ENCODE data around the gene PTGES.

Gene PTGES

GRCh38 chr9:129740666-129741464 is 12.0 kb downstream of the PTGES start:
- no peak for DNase-seq

DNA sequence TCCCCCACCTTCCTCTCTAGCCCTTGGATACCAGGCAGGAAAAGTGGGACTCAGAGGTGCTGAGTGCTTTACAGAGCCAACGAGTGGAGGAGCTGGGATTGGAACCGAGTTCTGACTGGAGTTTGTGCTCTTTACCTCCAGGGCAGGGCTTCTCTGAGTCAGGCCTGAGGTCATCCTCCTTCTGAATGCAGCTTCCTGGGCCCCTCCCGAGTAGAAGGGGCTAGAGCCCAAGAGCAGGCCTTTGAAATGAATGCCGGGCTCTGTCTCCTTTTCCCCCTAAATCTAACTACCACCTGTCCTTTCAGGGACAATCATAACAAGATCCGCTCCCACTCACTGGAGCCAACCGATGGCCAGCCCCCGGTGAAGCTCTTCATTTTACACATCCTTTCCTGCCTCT is 12.7 kb downstream of the PTGES start:
- no peak for DNase-seq

DNA sequence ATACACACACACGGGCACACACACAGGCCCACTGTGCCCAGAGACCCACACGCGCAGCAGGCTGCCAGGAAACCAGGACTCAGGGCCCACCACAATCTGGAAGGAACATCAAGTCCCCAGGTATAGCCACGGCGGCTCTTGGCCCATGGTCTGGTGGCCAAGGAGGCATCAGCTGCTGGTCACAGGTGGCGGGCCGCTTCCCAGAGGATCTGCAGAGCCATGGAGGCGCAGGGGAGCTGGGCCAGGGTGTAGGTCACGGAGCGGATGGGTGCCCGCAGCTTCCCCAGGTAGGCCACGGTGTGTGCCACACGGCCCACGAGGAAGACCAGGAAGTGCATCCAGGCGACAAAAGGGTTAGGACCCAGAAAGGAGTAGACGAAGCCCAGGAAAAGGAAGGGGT is 13.4 kb downstream of the PTGES start:
- DNase-seq: no peak

DNA sequence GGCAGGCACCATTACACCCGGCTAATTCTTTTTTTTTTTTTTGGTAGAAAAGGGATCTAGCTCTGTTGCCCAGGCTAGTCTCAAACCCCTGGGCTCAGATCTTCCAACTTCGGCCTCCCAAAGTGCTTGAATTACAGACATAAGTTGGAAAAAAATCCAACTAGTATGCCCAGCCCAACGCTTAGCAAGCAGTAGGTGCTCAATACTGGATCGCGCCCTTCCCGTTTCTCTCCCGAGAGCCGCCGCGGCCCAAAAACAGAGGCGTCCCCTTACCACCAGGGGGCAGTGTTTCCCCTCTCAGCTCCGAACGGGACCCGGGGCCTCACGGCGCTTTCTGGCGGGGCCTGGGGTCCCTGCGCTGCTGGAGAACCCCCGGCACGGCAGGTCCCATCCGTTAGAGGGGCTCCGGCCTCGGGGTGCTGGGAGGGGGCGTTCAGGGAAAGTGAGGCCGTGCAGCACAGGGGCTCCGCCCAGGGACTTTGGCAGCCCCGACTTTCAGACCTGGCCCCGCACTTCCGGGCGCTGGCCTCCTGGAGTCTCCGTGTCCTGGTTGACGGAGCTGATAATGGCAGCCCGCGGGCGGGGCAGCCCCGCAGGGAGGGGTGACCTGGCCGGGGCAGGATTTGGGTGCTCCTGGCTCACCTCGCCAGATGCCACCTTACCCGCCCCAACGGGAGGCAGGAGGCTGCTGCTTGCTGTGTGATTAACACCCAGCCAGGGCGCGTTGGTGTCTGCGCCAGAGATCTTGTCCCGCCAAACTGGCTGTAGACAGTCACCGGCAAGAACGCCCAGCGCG is 15.2 kb downstream of the PTGES start:
- peak; percentile 86 for DNase-seq

DNA sequence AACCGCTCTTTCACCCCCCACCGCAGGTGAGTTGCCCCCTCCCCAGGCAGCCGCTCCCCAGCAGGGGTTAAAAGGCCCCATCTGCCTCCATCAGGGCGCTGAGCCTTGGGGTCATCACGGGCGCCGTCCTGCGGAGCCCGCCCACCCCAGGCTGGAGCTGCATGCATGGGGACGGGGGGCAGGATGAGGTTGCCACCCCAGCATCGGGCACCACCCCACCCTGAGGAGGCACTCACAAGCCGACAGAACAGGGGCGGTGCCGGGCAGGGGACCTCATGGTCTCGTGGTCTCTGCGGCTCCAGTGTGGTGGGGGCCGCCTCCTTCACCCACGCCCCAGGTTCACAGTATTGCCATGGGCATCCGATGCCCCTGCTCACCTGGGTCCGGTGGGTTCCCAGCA is 16.5 kb downstream of the PTGES start:
- DNase-seq: no peak

DNA sequence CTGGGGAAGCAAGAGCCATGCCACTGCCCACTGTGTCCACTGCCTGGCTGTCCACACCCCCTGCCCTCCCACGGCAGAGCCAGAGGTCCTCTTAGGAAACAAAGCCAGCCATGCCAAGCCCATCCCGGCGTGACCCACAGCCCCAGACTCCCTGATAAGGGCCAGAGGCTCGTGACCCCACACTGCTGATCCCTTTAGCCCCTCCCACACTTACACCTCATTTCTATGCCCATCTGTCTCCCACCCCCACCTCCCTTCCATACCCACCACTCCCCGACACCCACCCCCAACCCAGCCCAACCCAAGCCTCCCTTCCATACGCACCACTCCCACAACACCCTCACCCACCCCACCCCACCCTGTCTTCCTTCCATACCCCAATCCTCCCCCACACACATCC is 17.3 kb downstream of the PTGES start:
- DNase-seq: no peak

GRCh38 chr9:129733632-129733953 is 19.2 kb downstream of the PTGES start:
- no peak for DNase-seq

DNA sequence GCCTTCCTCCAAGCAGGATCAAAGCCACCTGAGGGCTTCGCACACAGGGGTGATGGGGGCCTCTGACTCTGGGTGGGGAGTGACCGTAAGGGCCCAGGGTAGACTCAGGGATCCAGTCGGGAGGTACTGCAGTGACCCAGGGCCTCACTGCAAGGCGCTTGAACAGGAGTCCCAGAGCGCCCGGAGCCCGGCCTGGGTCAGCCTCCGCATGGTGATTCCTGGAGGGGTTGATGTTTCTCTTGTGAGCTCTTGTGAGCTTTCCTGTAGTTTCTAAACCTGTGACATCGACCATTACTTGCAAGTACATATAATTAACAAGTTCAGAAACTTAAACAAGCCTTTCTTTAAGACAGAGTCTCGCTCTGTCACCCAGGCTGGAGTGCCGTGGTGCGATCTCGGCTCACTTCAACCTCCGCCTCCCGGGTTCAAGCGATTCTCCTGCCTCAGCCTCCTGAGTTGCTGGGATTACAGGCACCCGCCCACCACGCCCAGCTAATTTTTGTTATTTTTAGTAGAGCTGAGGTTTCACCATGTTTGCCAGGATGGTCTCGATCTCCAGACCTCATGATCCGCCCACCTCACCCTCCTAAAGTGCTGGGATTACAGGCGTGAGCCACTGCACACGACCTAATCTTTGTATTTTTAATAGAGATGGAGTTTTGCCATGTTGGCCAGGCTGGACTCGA is 19.8 kb downstream of the PTGES start:
- DNase-seq: no peak

- no peak for DNase-seq
Measured at GRCh38 chr9:129732100-129732499, 20.7 kb downstream of the PTGES start.

GRCh38 chr9:129731477-129732085 is 21.3 kb downstream of the PTGES start:
- no peak for DNase-seq

GRCh38 chr9:129728744-129729143 is 24.1 kb downstream of the PTGES start:
- no peak for DNase-seq

GRCh38 chr9:129726322-129727160 is 26.3 kb downstream of the PTGES start:
- DNase-seq: peak; percentile 56

- DNase-seq: no peak
Measured at GRCh38 chr9:129725795-129726251, 27.0 kb downstream of the PTGES start.

DNA sequence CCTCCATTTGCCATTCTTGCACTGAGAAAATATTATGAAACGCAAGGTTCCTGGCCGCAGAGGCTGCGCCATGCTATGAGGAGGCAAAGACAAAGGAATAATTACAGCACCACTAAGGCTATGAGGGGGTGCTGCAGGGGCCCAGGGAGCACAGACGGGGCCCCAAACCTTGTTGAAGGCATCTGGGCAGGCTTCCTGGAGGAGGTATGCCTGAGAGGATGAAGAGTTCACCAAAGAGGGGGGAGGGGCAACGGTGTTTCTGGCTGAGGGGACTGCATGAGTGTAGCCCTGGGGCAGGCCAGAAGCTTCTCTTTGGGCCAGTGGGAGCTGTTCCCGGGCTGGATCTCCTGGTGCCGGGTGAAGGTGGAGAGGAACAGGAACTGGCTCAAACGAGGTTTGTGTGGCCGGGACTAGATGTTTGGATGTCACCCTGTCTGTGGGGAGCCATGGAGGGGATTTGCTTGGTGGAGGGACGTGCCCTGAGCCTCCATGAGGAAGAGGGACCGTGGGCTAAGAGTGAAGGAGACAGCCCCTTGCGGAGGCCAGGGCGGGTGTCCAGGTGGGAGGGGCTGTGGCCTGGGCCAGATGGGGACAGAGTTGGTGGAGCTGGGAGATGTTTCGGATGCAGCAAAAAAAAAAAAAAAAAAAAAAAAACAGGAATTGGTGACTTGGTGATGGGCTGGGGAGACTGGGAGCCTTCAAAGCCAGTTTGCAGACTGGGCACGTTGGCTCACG is 28.2 kb downstream of the PTGES start:
- no peak for DNase-seq

DNA sequence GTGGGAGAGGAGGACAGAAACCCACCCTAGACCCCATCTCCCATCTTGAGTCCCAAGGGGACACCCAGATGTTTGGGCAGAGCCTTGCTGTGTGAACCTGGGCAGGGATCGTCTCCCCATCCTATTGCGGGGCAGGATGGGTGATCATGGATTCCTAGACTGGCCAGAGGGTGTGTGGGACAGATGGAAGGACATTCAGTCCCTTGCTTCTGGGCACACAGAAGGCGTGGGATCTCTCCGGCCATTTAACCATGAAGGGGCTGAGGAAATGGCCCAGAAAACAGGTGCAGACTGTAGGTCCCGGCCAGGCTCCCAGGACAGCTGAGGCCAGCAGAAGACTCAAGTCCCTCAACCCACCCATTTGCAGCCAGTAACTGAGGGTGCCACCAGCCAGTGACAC is 29.9 kb downstream of the PTGES start:
- DNase-seq: no peak

DNA sequence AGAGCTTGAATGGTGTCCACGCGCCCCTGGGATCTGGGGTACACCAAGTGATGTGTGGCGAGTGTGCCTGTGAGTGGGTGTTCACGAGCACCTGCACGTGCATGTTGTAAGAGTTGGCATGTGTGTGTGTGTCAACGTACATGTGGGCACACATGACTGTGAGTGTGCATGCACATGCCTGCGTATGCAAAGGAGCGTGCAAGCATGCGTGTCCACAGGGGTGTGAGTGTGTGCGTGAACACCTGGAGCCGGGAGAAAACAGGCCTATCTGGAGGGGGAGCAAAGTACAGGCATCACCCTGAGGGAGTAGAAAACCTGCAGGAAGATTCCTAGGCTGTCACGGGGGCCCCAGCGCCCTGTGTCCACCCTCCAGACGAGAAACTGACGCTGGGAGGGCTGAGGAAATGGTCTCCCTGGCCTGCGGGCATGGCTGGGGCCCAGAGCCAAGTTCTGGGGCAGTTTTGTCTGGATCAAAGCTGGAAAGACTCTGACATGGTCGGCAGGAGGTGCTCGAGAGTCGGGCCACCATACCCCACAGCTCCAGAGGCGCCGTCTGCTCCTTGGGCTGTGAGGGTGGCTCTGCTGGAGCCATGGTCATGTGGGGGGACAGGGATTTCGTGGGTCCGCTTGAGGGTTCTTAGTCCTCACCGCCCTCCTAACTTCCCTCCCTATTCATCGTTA is 31.8 kb downstream of the PTGES start:
- no peak for DNase-seq

DNA sequence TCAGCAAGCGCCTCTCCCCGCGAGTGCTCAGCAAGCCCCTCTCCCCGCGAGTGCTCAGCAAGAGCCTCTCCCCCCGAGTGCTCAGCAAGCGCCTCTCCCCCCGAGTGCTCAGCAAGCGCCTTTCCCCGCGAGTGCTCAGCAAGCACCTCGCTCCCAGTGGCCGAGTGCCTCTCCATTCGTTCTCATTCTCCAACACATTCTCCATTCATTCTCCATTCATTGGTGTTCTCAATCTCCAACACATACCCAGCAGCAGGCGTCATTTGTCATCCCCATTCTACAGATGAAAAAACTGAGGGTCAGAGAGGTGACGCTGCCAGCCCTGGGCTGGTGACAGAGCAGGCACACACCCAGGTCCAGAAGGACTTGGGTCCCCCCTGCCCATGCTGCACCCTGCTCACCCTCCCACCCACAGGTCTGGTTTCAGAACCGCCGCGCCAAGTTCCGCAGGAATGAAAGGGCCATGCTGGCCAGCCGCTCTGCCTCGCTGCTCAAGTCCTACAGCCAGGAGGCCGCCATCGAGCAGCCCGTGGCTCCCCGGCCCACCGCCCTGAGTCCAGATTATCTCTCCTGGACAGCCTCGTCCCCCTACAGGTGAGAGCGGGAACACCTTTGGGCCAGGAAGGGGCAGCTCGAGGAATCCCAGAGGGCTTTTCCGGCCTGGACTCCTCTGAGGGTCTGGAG is 32.5 kb downstream of the PTGES start:
- no peak for DNase-seq

DNA sequence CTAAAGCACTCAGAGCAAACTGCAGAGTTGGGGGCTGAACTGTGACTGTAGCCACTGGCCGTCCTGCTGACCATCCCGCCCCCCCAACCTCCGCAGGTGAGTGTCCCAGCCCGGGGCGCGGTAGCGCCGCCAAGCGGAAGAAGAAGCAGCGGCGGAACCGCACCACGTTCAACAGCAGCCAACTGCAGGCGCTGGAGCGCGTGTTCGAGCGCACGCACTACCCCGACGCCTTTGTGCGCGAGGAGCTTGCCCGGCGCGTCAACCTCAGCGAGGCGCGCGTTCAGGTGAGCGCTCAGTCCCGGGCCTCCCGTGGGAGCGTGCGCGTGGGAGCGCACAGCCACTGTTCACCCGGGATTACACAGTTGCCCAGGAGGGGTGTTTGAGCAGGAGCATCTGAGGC is 33.7 kb downstream of the PTGES start:
- DNase-seq: no peak

- DNase-seq: no peak
Measured at GRCh38 chr9:129718647-129719046, 34.2 kb downstream of the PTGES start.

- no peak for DNase-seq
Measured at GRCh38 chr9:129717991-129718390, 34.9 kb downstream of the PTGES start.
